GM18868 (cell line): ENCODE measurements around the gene MED13L.

Experiments used
- ATAC-seq: cut with Tn5 transposase; IDR thresholded peaks from one replicate; pipeline ENCODE4 v1.9.1; 2021; ENCODE audit warnings: mild to moderate bottlenecking, moderate library complexity; ENCODE audit not compliant: unreplicated experiment

MED13L gene

DNA sequence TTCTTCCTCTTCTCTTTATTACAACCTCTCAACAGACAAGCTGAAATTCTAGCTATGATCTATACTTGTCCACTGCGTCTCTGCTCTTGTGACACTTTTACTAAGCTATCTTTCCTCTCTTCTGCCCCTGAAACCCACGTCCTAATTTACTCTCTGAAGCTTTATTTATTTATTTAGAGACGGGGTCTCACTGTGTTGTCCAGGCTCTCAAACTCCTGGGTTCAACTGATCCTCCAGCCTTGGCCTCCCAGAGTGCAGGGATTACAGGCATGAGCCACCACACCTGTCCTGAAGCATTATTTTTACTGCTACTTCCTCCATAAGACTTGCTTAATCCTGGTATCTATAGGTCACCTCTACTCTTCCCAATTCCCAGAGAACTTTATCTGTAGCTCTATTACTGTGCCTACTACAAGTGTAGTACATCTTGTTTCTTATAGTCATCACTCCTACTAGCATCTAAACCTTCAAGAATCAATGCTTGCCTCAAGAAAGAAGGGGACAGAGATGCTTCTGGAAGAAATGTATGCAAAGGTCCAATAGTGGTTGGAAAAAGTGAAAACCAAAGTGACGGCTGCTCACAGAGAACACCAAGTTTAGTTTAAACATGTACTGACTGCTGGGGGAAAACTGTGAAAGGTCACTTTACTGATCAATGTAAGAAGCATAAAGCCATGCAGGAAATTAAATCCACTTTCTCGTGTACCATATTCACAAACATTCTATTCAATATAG, 61.3 kb downstream of the MED13L start:
- ATAC-seq, result no peak

DNA sequence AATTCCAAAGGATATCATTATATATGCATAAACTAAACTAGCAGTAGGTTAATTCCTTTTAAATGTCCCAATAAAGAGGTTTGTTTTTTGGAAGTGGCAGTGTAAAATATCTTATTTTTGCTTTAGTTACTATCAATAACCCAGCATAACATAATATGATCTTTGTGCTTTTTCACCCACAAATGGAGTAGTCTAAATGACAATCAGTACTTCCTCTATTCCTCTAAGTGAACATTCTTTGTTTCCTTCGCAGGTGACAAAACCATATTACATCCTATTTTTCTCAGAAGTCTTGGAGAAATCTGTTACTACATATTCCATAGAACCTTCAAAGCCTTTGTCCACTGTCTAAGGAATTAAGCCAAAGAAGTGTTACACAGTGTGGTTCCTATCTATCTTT, 62.5 kb downstream of the MED13L start:
- ATAC-seq, result no peak

DNA sequence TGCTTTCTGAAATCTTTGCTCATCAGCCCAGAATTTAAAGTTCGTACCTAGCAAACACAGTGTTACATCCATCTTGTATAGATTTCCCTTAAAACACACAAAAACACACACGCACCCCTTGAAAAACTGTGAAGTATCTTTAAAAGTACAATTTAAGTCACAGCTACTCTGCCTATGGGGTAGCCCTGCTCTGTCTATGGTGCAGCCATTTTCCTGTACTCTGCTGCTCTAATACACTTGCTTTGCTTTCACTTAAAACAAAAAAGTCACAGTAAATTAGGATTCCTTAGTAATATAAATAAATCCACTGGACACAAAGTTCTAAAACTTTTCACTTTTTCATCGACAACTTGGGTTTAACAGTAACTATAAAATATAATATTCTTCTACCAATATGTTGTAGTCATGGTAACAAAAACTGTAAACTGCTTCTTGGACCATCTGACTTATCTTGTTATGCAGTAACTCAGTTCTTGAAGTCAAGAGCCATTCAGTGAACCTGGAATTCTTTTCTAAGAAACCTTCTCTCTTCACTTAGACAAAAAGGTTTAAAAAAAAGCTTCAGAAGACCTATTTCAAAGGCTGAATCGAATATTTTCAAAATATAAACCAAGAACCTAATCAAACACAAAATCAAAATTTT, 63.5 kb downstream of the MED13L start:
- no peak for ATAC-seq

DNA sequence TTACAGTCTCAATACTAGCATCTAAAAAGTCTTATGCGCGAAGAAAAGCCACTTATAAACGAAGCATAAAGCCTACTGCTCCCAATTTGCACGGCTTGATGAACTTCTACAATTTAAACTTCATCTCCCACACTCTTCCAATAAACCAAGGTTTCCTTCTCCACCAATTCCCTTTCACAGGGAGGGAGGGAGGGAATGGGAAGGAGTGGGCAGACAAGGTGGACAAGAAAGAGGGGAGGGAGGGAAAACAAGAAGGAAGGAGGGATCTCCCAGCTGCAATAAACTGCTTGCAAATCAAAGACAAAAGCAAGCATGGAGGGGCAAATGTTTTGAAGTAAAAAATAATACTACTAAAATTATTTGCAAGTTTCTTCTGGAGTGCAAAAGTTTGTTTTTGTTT, 64.5 kb downstream of the MED13L start:
- no peak for ATAC-seq

DNA sequence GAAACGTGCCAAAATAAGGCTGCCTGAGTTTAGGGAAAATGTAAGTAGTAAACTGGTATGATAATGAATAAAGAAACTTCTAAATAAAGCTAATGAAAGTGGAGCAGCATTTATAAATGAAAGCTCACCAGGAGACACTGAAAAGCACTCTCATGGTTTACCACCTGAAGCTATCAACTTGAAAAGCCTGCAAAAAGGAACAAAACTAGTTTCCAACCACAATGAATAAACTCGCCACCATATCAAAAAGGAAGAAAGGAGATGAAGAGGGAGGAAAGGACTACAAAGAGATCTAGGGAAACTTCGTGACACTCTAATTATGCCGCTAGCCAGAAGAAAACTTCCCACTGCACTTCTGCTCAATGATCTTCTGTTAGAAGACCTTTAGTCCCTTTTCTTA, 66.7 kb downstream of the MED13L start:
- no peak for ATAC-seq

DNA sequence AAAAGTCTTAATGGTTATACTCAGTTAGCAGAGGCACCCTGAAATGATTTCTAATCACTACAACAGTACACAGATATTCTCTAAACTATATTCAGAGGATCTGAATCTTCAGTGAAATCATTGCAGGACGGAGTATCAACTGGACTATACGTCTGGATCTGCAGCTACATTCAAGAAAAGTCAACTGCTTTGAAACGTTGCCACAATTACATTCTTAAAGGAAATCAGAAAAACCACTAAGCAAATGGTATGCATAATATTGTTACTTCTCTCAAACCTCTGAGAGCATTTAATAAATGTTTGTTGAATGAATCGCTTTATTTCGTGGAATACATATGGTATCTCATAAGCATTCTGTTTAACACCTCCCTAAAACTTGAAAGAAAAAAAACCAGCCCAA, 67.4 kb downstream of the MED13L start:
- ATAC-seq, result no peak

DNA sequence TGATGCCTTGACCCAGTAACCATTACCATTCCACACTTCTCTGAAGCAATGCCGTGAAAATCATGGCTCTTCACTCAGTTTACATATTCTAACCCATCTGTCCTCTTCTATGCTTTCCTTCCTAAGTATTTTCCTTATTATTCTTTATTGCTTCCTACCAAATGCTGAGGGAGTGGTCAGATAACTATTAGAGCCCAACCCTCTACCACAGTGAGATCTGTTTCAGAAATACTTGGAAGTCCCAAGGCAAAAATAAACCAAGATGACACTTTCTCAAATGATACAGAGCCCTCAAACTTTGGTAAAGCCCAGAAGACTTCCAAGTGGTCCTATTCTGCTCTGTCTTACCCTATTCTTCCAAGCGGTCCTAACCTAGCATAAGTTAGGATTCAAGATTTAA, 68.0 kb downstream of the MED13L start:
- no peak for ATAC-seq

DNA sequence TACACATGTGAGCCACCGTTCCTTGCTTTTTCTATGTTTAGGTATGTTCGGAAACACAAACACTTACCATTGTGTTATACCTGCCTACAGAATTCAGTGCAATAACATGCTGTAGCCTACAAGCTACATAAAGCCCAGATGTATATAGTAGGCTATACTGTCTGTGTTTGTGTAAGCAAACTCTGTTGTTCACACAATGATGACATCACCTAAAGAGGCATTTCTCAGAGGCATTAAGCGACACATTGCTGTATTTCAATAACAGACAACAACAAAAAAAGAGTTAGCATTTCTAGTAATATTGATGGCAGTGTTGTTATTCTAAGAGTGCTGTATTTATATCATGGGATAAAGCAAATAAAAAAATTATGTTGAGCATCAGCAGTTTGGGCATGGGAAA, 70.2 kb downstream of the MED13L start:
- no peak for ATAC-seq

DNA sequence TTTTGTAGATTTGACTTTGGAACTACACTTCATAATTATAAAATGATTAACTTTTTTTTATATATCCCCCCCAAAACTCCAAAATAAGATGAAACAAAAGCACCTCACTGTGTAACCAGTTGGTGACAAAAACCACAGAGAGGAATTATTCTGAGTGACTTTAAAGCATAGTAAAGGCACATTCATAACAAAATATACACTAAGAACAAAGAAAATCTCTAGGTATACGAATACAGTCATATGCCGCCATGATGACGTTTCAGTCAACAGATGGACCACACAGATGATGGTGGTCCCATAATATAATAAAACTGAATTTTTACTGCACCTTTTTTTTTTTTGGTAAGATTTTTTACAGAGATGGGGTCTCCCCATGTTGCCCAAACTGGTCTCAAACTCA, 70.7 kb downstream of the MED13L start:
- ATAC-seq, result no peak

DNA sequence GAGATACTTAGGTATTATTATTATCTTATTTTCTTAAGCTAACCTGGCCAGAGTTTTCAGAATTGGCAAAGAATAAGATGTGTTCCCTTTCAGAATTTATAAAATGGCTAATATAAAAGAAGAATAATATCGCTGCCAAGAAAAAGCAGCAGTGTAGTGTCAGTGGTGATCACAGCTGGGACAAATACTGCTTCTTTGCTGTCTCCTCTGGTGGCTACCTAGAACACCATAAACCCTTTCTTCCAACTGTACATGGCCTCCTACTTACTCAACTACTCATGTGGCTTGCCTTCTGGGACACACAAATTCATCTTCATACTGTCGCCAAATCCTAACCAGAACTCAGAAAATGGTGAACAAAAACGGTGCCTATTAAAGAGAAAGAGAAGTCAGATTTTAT, 72.7 kb downstream of the MED13L start:
- no peak for ATAC-seq

DNA sequence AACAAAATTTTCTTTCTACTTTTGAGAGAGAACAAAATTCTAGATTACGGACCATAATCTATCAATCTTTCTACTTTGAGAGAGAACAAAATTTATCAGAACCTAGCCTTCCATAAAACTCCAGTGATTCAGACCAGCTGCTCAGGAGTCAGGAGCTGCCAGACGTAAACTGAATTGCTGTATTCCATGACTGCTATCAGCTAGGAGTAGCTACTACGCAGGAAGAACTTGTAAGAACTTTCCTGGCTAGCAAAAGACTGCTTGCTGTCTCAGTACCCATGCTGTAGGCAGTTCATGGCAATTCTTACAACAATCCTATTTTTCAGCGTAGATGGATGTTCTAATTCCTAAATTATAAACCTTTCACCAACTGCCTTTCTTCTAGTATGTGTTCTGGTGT, 73.3 kb downstream of the MED13L start:
- ATAC-seq, result no peak

DNA sequence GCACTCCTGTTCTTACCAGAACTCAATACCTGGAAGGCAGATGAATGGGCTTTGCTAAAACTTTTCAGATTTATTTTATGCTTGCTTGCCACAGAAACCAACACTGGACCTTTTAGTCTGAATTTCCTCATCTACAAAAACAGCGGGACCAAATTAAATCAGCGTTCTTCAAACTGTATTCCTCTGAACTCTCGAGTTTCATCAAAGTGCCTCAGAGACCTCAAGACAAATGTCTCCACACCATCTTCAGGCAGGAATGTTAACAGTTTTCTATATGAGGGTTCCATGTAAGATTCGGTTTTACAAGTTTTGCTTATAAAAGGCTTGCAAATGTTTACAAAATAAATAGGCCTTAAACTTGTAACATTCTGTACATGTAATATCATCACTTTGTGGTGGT, 74.6 kb downstream of the MED13L start:
- ATAC-seq, result no peak

DNA sequence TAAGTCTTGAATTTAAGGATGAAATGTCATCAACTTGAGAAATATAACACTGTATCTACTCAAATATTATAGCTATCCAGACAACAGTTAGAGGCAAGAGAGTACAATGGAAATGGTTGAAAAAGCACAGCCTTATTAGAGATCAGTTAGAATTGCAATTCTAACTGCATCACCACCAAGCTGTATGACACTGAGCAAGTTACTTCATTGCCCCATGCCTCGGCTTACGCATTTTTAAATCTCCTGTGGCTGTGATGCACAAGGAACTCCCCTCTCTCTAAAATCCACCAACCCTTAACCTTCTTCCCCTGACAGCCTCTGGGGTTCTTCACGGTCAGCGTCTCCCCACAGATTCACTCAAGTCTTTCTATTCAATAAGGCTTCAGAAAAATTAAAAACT, 75.1 kb downstream of the MED13L start:
- no peak for ATAC-seq

DNA sequence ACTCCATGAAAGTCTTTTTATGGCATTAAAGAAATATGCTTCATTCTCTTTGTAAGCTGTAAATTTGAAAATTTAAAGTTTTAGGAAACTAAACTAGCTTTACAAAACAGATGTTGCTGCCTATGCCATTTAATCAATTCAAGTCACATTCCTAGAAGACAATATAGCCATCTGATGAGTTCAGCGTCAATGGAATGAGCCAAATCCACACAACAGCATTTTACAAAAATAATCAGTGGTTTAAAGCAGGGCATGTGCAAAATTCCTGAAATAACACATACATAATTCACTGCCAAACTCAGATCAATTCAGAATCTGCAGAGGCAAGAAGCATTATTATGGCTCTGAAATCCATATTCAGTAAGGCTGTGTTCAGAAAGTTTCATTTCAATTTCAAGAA, 75.6 kb downstream of the MED13L start:
- ATAC-seq, result no peak

DNA sequence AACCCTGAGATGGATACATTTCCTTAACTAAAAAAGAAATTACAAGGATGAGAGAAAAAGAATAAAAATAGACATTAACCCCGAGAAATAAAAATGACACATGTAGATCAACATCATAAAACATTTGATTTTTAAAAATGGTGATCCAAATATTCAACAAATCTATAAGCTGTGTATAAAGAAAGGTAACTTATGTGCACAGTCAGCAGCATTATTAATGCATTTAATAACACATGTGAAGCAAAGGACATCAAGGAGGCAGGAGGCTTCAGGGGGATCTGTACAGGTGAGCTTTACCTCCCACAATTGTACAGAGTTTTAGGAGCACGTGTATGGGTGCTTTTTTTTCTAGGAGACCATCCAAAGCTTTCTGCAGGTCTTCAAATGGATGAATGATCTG, 76.1 kb downstream of the MED13L start:
- no peak for ATAC-seq

DNA sequence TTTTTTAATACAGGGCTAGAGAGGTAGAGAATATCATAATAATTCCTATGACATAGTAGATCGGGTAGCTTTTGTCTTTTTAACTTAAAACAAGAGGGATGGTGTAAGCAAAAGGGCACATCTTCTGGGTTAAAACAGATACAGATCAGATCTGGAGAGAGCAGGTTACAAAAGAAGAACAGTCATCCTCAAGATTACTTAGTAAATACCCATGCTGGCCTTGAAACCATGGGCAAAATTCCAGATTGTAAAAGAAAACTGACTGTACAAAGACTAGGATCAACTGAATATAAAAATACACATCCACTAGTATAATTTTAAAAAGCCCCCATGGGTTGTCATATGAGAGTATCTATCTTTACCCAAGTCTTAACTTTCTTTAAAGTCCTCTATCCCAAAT, 76.7 kb downstream of the MED13L start:
- ATAC-seq, result no peak

DNA sequence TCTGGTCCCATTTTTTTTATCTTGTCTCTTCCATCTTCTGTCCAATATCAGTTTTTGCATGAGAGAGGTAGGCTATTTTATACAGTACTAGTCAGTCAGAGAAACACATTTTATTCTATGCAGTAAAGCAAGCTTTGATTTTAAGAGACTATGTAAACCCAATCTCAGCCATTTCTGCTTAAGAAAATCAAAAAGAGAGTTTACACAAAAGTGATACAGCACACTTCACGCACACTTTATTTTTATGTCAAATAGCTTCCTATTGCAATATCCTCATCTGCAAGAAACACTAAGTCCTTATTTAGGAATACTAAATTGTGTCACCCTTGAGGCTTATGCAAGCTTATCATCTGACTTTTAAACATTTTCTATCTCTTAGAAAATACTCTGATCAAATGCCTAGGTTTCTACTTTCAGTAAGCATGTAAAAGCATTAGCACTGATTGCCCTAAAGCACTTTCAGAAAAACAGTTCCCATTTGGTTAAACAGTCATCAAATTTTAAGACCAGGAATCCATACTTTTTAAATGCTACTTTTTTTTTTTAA, 78.3 kb downstream of the MED13L start:
- no peak for ATAC-seq

DNA sequence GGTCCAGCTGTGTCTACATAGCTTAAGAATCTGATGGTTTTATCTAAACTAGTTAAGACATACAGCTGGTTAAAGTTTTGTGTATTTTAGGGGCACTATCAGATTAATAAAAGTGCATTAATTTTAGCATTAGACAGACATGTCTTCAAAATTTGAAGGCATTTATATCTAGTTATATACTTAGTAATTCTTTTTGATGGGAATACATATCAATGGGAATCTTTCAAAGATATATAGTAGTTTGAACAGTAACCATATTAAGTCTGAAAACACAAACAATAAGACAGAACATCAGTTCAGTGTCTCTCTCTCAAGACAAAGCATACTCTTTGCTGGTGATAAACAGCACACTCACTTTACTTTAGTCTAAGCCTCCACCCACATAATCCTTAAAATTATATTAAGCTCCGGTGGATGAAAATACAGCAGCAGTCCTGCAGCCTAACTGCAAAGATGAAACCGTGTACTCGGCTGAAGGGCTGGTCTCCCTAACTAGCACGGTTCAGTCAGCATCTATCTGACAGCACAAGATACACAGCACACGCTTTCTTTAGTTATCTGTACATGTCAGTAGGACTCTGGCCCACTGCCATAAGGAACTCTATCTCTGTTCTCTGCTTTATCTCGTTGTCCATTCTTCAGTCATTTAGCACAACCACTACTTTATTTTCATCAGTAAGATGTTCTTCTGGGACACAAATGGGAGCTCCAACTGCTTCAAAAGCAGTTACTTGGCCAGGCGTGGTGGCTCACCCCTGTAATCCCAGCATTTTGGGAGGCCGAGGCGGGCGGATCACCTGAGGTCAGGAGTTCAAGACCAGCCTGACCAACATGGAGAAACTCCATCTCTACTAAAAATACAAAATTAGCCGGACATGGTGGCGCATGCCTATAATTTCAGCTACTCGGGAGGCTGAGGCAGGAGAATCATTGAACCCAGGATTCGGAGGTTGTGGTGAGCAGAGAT, 80.5 kb downstream of the MED13L start:
- no peak for ATAC-seq

DNA sequence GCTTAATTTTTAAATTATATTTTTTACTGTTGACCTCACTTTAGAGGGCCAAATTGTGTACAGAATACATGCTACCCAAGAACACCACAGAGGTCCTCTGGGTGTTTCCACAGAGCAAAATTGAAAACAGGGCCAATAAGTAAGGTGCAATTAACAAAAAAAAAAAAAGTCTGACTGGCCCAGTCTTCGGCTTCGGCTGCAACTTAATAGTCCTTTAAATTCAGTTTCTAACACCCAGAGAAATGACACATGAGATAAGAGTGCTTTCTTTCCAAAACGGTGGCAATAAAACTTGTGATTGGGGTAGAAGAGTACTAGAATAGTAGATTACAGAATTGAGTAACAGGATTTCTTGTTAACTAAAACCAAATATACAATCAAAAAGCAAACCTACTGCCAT, 81.3 kb downstream of the MED13L start:
- no peak for ATAC-seq

DNA sequence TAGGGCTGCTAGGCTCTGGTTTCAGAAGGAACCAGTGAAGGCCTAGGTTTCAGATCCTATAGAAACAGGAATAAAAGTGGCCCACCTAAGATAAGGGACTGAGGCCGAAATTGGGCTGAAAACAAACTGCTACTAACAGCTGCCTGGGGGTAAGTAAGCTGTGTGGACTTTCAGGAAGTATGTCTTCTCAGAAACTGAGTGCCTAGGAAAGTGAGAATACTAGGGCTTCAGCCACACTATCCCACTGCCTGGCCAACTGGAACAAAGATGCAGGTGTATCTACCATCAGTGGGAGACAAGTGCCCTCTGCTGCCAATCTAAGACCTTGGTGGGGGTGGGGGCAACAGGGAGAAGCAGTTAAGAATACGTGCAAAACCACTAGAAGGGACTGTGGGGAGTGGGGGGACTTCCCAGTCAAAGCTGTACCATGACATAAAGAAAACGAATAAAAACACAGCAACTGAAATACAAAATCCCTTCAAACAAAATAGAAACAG, 82.5 kb downstream of the MED13L start:
- peak; percentile 79 for ATAC-seq

DNA sequence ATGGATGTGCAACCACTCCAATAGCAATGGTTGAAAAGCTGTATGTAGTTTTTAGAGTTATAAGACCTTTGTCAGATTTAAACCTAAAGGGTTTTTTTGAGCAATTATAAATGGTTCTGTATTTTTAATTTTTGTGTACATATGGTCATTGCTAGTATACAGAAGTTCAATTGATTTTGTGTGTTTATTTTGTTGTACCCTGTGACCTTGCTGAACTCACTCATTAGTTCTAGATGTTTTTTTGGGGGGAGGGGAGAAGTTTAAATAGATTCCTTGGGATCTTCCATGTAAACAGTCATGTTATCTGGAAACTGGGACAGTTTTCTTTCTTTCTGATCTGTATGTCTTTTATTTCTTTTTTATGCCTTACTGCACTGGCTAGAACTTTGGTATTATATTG, 87.8 kb downstream of the MED13L start:
- ATAC-seq, result no peak
